SK-N-SH (cell line): Measurements from ENCODE around the gene SNTG2. TPM values are rescaled to one million over a fixed set of nuclear protein-coding genes. Genes with fewer than 3 reads are reported as not detected.
A peak's percentile ranks its signal among the peaks of the same experiment; 100 is the strongest.

Source experiments
- CTCF ChIA-PET: fragments of 300-600, 350-600 bp; formaldehyde crosslinking; extraction: SDS; loops from one replicate; lab custom pipeline; 2021; lab: Yijun Ruan, JAX
- POLR2A ChIA-PET: fragments of 350-600 bp; sonication (Branson Sonifier 250); formaldehyde crosslinking; extraction: SDS; loops from one replicate; lab custom pipeline; 2020; ENCODE audit warnings: antibody characterized with exemption, inconsistent platforms; lab: Yijun Ruan, JAX
- DNase-seq: peaks from one replicate; pipeline ENCODE4 v3.0.0; 2012
- H2AFZ ChIP-seq: fragments of 200-600 bp; sonication (generic); 2 replicates; pipeline ENCODE4 v1.8.1; 2016; ENCODE audit warnings: antibody characterized with exemption, mild to moderate bottlenecking, low read depth
- H3F3A ChIP-seq: fragments of 200-600 bp; sonication (generic); replicated peaks from 2 replicates; pipeline ENCODE3; 2016; ENCODE audit warnings: antibody characterized with exemption, mild to moderate bottlenecking; ENCODE audit not compliant: insufficient read depth
- H3K27ac ChIP-seq, 2 experiments: fragments of 200-500 bp in 1 of 2; fragments of 200-600 bp in 1 of 2; sonication (Bioruptor generic) in 1 of 2; sonication (generic), shearing (Covaris generic) in 1 of 2; 2 replicates each; pipeline versions ENCODE4 v1.5.1 to v1.6.1; 2014 to 2016; ENCODE audit warnings: low read depth in 2 of 2, inconsistent platforms in 1 of 2, low read length in 1 of 2, mild to moderate bottlenecking in 1 of 2, mixed read lengths in 1 of 2
- H3K27me3 ChIP-seq: fragments of 200-600 bp; sonication (generic), shearing (Covaris generic); 2 replicates; pipeline ENCODE4 v1.6.1; 2016; ENCODE audit warnings: mixed run types; ENCODE audit not compliant: insufficient read depth
- H3K36me3 ChIP-seq, 2 experiments: fragments of 200-500 bp in 1 of 2; fragments of 200-600 bp in 1 of 2; sonication (Bioruptor generic) in 1 of 2; sonication (generic) in 1 of 2; replicated peaks in 1 of 2; 2 replicates each; pipeline versions ENCODE3 to v1.5.1; 2014 to 2016; ENCODE audit warnings: low read length in 1 of 2, mild to moderate bottlenecking in 1 of 2; ENCODE audit not compliant: insufficient read depth in 2 of 2, control insufficient read depth in 1 of 2
- H3K4me1 ChIP-seq, 2 experiments: fragments of 200-500 bp in 1 of 2; fragments of 200-600 bp in 1 of 2; sonication (Bioruptor generic) in 1 of 2; sonication (generic), shearing (Covaris generic) in 1 of 2; 2 replicates each; pipeline versions ENCODE4 v1.5.1 to v1.6.1; 2014 to 2016; ENCODE audit warnings: low read depth in 1 of 2, low read length in 1 of 2, mixed run types in 1 of 2; ENCODE audit not compliant: insufficient read depth in 2 of 2, control insufficient read depth in 1 of 2
- H3K4me2 ChIP-seq: fragments of 200-600 bp; sonication (generic), shearing (Covaris generic); 2 replicates; pipeline ENCODE4 v1.6.1; 2017; ENCODE audit warnings: mixed run types
- H3K4me3 ChIP-seq, 2 experiments: fragments of 200-500 bp in 1 of 2; fragments of 200-600 bp in 1 of 2; sonication (Bioruptor generic) in 1 of 2; sonication (generic), shearing (Covaris generic) in 1 of 2; 2 replicates each; pipeline versions ENCODE4 v1.5.1 to v1.8.1; 2014 to 2016; ENCODE audit warnings: low read depth in 2 of 2, inconsistent platforms in 1 of 2, low read length in 1 of 2, mild to moderate bottlenecking in 1 of 2, mixed read lengths in 1 of 2, moderate library complexity in 1 of 2
- H3K79me2 ChIP-seq: fragments of 200-600 bp; sonication (generic); 2 replicates; pipeline ENCODE4 v1.8.1; 2017; ENCODE audit warnings: mild to moderate bottlenecking; ENCODE audit not compliant: insufficient read depth
- H3K9ac ChIP-seq: fragments of 200-600 bp; sonication (generic); 2 replicates; pipeline ENCODE4 v1.6.1; 2017; ENCODE audit warnings: mixed run types
- H3K9me2 ChIP-seq: fragments of 200-600 bp; sonication (generic); 2 replicates; pipeline ENCODE4 v1.6.1; 2017; ENCODE audit warnings: mixed run types
- H3K9me3 ChIP-seq: fragments of 200-600 bp; sonication (generic); 2 replicates; pipeline ENCODE4 v1.6.1; 2017; ENCODE audit warnings: mixed run types, mild to moderate bottlenecking, moderate library complexity
- H4K20me1 ChIP-seq: fragments of 200-600 bp; sonication (generic); 2 replicates; pipeline ENCODE4 v1.6.1; 2017; ENCODE audit warnings: mild to moderate bottlenecking, mixed run types; ENCODE audit not compliant: insufficient read depth
- EP300 ChIP-seq, 2 experiments: IDR thresholded peaks; 2 replicates each; pipeline versions ENCODE4 v1.4.0 to v1.6.1; 2012; ENCODE audit warnings: borderline replicate concordance in 1 of 2, low read depth in 1 of 2, low read length in 1 of 2
- EZH2phosphoT487 ChIP-seq: fragments of 200-600 bp; sonication (generic); IDR thresholded peaks from 2 replicates; pipeline ENCODE4 v1.6.1; 2017; ENCODE audit warnings: low read depth, mixed run types, mild to moderate bottlenecking, antibody characterized with exemption, moderate library complexity, borderline replicate concordance
- FOSL2 ChIP-seq: IDR thresholded peaks from 2 replicates; pipeline ENCODE4 v1.4.0; 2012; ENCODE audit warnings: low read depth, mild to moderate bottlenecking, moderate library complexity, borderline replicate concordance
- FOXM1 ChIP-seq: IDR thresholded peaks from 2 replicates; pipeline ENCODE4 v1.4.0; 2012; ENCODE audit warnings: low read depth, mild to moderate bottlenecking
- GATA2 ChIP-seq: sonication (generic); formaldehyde crosslinking; IDR thresholded peaks from 2 replicates; pipeline ENCODE4 v1.5.0; 2020; ENCODE audit warnings: mild to moderate bottlenecking, missing genetic modification reagents
- IRF3 ChIP-seq: fragments of 150-350 bp; IDR thresholded peaks from 2 replicates; pipeline ENCODE4 v1.6.1; 2016; ENCODE audit warnings: mild to moderate bottlenecking, low read depth, low read length
- MAX ChIP-seq: IDR thresholded peaks from 2 replicates; pipeline ENCODE4 v1.4.0; 2012; ENCODE audit warnings: low read depth
- MXI1 ChIP-seq: IDR thresholded peaks from 2 replicates; pipeline ENCODE4 v1.6.1; 2012; ENCODE audit warnings: mild to moderate bottlenecking, low read depth, low read length, improper control_type of control experiment
- NFIC ChIP-seq: IDR thresholded peaks from 2 replicates; pipeline ENCODE4 v1.4.0; 2012; ENCODE audit warnings: borderline replicate concordance
- PBX3 ChIP-seq: IDR thresholded peaks from 2 replicates; pipeline ENCODE4; 2012
- POLR2AphosphoS5 ChIP-seq: IDR thresholded peaks from 2 replicates; pipeline ENCODE4 v1.6.1; 2012; ENCODE audit warnings: low read depth, low read length
- RCOR1 ChIP-seq: fragments of 150-350 bp; IDR thresholded peaks from 2 replicates; pipeline ENCODE4 v1.6.1; 2017; ENCODE audit warnings: antibody characterized with exemption, low read length
- RFX5 ChIP-seq: IDR thresholded peaks from 2 replicates; pipeline ENCODE4 v1.6.1; 2012; ENCODE audit warnings: mild to moderate bottlenecking, improper control_type of control experiment, low read length
- RXRA ChIP-seq: IDR thresholded peaks from 2 replicates; pipeline ENCODE4 v1.4.0; 2012; ENCODE audit warnings: low read depth, mild to moderate bottlenecking, borderline replicate concordance
- SIN3A ChIP-seq: IDR thresholded peaks from 2 replicates; pipeline ENCODE4 v1.6.1; 2012; ENCODE audit warnings: low read depth, mild to moderate bottlenecking, low read length, moderate library complexity, borderline replicate concordance
- SMC3 ChIP-seq: IDR thresholded peaks from 2 replicates; pipeline ENCODE4 v1.6.1; 2012; ENCODE audit warnings: low read depth, low read length, improper control_type of control experiment
- TAF1 ChIP-seq: IDR thresholded peaks from 2 replicates; pipeline ENCODE4 v1.6.1; 2012; ENCODE audit warnings: low read depth, mild to moderate bottlenecking, low read length, moderate library complexity, borderline replicate concordance
- TCF12 ChIP-seq: IDR thresholded peaks from 2 replicates; pipeline ENCODE4 v1.4.0; 2012
- USF1 ChIP-seq: IDR thresholded peaks from 2 replicates; pipeline ENCODE4 v1.4.0; 2012; ENCODE audit warnings: low read depth, borderline replicate concordance
- USF2 ChIP-seq: fragments of 150-350 bp; IDR thresholded peaks from 2 replicates; pipeline ENCODE4 v1.6.1; 2017; ENCODE audit warnings: antibody characterized with exemption, low read length, low read depth, borderline replicate concordance
- YY1 ChIP-seq: IDR thresholded peaks from 2 replicates; pipeline ENCODE4 v1.4.0; 2012; ENCODE audit warnings: low read depth, mild to moderate bottlenecking
- ZBTB33 ChIP-seq: IDR thresholded peaks from 2 replicates; pipeline ENCODE4 v1.4.0; 2012; ENCODE audit warnings: low read depth, borderline replicate concordance
- WGBS: methylation state at CpG from one replicate; pipeline ENCODE4 v1.1.6; 2017; ENCODE audit warnings: low lambda C conversion rate; 5-methylcytosine and 5-hydroxymethylcytosine counted together
- polyA plus RNA-seq, 3 experiments: library from polyadenylated mRNA; depleted of rRNA; stranded (reverse); fragments of >200 nt; gene quantifications; 2 replicates each; pipeline ENCODE4 v1.2.3, GENCODE V29; 2012

Gene SNTG2
- polyA plus RNA-seq, 1 of the 3 experiments (the other 2 are of a cell fraction): not detected

GRCh38 chr2:1010415-1010930 lies 59.8 kb downstream of the SNTG2 start (continued):
- no peak for TF ChIP-seq TAF1
- TF ChIP-seq USF2: no peak
- no peak for TF ChIP-seq ZBTB33
- no peak for TF ChIP-seq POLR2AphosphoS5
- peak; percentile 73 for TF ChIP-seq GATA2 (CRISPR knock-in tag)
- TF ChIP-seq PBX3: no peak
- no peak for TF ChIP-seq USF1
- no peak for TF ChIP-seq FOSL2
- TF ChIP-seq RXRA: no peak
- TF ChIP-seq FOXM1: no peak
- TF ChIP-seq RCOR1: peak; percentile 79
- TF ChIP-seq TCF12: no peak
- no peak for TF ChIP-seq YY1
- no peak for TF ChIP-seq SIN3A
- TF ChIP-seq RFX5: no peak
- TF ChIP-seq, all 33 proteins: peak for 6

GRCh38 chr2:1011006-1011405 lies 60.4 kb downstream of the SNTG2 start:
- Histone ChIP-seq H3K4me3 (no peak overlapping the region), H3K4me1 (peaks cover 0 to 19% of the 10 kb centered on the region in 2 experiments; a peak in 2 of 4 replicates), H2AFZ (no peak overlapping the region), H3K9ac (no peak overlapping the region), H3K27me3 (no peaks in the 10 kb centered on the region), H3F3A (no peaks in the 10 kb centered on the region), H4K20me1 (no peaks in the 10 kb centered on the region), H3K36me3 (no peaks in the 10 kb centered on the region), H3K79me2 (no peaks in the 10 kb centered on the region), H3K27ac (peak overlapping the region in 1 of 2 experiments; percentile 60; a peak in 2 of 4 replicates), H3K9me3 (no peaks in the 10 kb centered on the region), H3K9me2 (no peaks in the 10 kb centered on the region), H3K4me2 (no peak overlapping the region)
- ChIA-PET CTCF (interaction anchor here (1.3 to 1.7 kb wide), 3 partner anchors 57 to 296 kb away, joined by 3 to 5 read pairs (median 3); no protein-coding TSS in a partner anchor), POLR2A (no interaction called here)
- DNase-seq: no peak
- 9% methylated on average over 5 of the region's 5 CpGs for WGBS
- TF ChIP-seq USF1 (no peak), IRF3 (no peak), EP300 (IDR thresholded peaks at IDR 0.05; ENCODE audit: borderline replicate concordance in 1 of 2, low read depth in 1 of 2, low read length in 1 of 2) (no peak), EZH2phosphoT487 (no peak), NFIC (no peak), SMC3 (no peak), FOSL2 (no peak), TAF1 (no peak), MAX (no peak), MXI1 (no peak), TCF12 (no peak), POLR2AphosphoS5 (no peak)
